Heart left ventricle (tissue), 16 donors: ENCODE data around the gene ROBO1. TPM values are rescaled to one million over a fixed set of nuclear protein-coding genes. Genes with fewer than 3 reads are reported as not detected.

Experiments
- ATAC-seq, 4 donors: fragments of 200-7000 bp; cut with Tn5 transposase; one replicate each; pipeline ENCODE4 v1.9.1; 2020 to 2022; ENCODE audit warnings: moderate library complexity in 4 of 4, mild to moderate bottlenecking in 3 of 4, moderate number of reproducible peaks in 1 of 4
- DNase-seq, 5 donors: peaks; one replicate each; pipeline ENCODE4 v3.0.0-alpha.2; 2020
- H3K27ac ChIP-seq, 12 donors: fragments of 200-600 bp; sonication (generic) in 4 of 12; one replicate each; pipeline versions ENCODE4 v1.5.0 to v1.8.0; 2016 to 2022; ENCODE audit warnings: mild to moderate bottlenecking in 2 of 12
- H3K27me3 ChIP-seq, 9 donors: fragments of 200-600 bp; sonication (generic) in 2 of 9; one replicate each; pipeline versions ENCODE4 v1.5.1 to v1.8.0; 2016 to 2022; ENCODE audit warnings: mild to moderate bottlenecking in 3 of 9
- H3K36me3 ChIP-seq, 9 donors: fragments of 200-600 bp; sonication (generic) in 2 of 9; one replicate each; pipeline versions ENCODE4 v1.5.0 to v1.8.0; 2018 to 2022; ENCODE audit warnings: mild to moderate bottlenecking in 2 of 9
- H3K4me1 ChIP-seq, 12 donors: fragments of 200-600 bp; sonication (generic) in 4 of 12; one replicate each; pipeline versions ENCODE4 v1.5.0 to v1.8.0; 2016 to 2022; ENCODE audit warnings: mild to moderate bottlenecking in 3 of 12
- H3K4me3 ChIP-seq, 12 donors: fragments of 200-600 bp; sonication (generic) in 4 of 12; one replicate each; pipeline versions ENCODE4 v1.5.0 to v1.8.0; 2017 to 2022; ENCODE audit warnings: mild to moderate bottlenecking in 9 of 12, moderate library complexity in 4 of 12
- H3K9me3 ChIP-seq, 12 donors: fragments of 200-600 bp; sonication (generic) in 4 of 12; one replicate each; pipeline versions ENCODE4 v1.5.0 to v1.8.0; 2016 to 2022; ENCODE audit warnings: mild to moderate bottlenecking in 1 of 12
- POLR2A ChIP-seq, 2 donors: fragments of 450-650 bp; IDR thresholded peaks; one replicate each; pipeline ENCODE4 v1.6.1; 2017; ENCODE audit warnings: antibody characterized with exemption in 2 of 2, mild to moderate bottlenecking in 2 of 2, moderate library complexity in 2 of 2
- WGBS, 4 donors: extraction: QIAGEN DNeasy Blood & Tissue Kit in 2 of 4; methylation state at CpG; one replicate each; pipeline versions ENCODE4 v1.1.5 to v1.1.7; 2013 to 2018; 5-methylcytosine and 5-hydroxymethylcytosine counted together
- intact Hi-C, 10 donors: fragments of 100-400 bp; cut with DNase I; formaldehyde crosslinking; loops; one replicate each; pipeline versions ENCODE4 v1.11.1 to v1.14.2; 2022
- polyA plus RNA-seq, 2 donors: library from polyadenylated mRNA; stranded (reverse); fragments of 200-250 nt; gene quantifications; one replicate each; pipeline ENCODE4 v1.2.3, GENCODE V29; 2013
- total RNA-seq, 9 donors: library from RNA; depleted of rRNA in 2 of 9; stranded (reverse); fragments of >200 nt in 2 of 9; fragmentation: NEBNext Ultra II Directional in 3 of 9; extraction: Animal tissue kit (Norgen Biotek cat#: 25700) in 3 of 9; gene quantifications; one replicate each; pipeline versions ENCODE4 v1.1.0 to v1.2.4, GENCODE V29; 2016 to 2023
- TF ChIP-seq, protein P1 (sequence below), 12 donors: fragments of 200-600 bp; sonication (generic) in 4 of 12; IDR thresholded peaks; one replicate each; pipeline versions ENCODE4 v1.5.0 to v1.8.0; 2018 to 2022; ENCODE audit warnings: antibody characterized with exemption in 12 of 12, mild to moderate bottlenecking in 5 of 12
- donor health status: ischemic (EF 13 %, LVEDD 7.1; RV severe dilation, severe dysfunction).
- donor health status: healthy with polysubstance abuse.
- donor health status: DM: no; HTN: yes; CAD: no.
- donor health status: DM: no; HTN: no; CAD: no.
- donor health status: ischemic (EF 25% LVEDD 6.9; RV normal size, moderate dysfunction).
- donor health status: ischemic (EF 25% LVEDD 5.7; RV mildly dilated, moderate dysfunction).
- donor health status: healthy.
- donor health status: DM: yes; HTN: yes; CAD: no.
- donor health status: ischemic (EF 35%, LVEDD 5.7; RV mildly dilated, moderate dysfunction).
- donor health status: nonischemic (EF 11% LVEDD 7.7; RV severe dilation, severe dysfunction).
- donor health status: DM: yes; HTN: yes; CAD: no.
- donor health status: PGD.
- donor health status: ischemic (EF 29% LVEDD 5.4; RV normal size, mild dysfunction).
- donor health status: nonischemic (EF 23%, LVEDD 6.1; RV moderate dilation, normal function).

ROBO1 gene
- total and polyA plus RNA-seq, 11 donors = 1.4 to 14.8 (median 5.7) TPM

DNA sequence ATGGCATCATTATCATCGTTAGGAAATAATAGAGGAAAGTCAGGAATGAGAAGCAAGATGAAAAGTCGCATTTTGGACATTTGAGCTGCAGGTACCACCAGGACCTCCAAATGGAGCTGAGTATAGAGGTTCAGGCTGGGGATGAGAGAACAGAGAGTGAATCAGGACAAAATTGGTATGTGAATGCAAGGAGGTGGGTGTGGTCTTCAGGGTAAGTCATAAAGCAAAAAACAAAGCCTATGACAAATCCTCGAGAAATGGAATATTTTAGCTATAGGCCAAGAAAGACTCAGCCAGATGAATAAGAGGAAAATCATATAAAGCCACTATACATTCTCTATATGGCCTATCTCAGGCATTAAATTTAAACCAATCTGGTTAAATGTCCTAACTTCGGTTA lies 841.3 kb downstream of the ROBO1 start:
- no peak overlapping the region for H3K27ac ChIP-seq
- H3K4me1 ChIP-seq = no peaks in the 10 kb centered on the region
- no peaks in the 10 kb centered on the region for H3K27me3 ChIP-seq
- H3K36me3 ChIP-seq = no peaks in the 10 kb centered on the region
- H3K9me3 ChIP-seq = no peaks in the 10 kb centered on the region
- intact Hi-C loops = no loop called here
- WGBS, 4 donors = 92 to 95% (median 93%) methylated on average over 4 of the region's 4 CpGs
- DNase-seq (no peak), ATAC-seq (no peak)
- no peak for TF ChIP-seq POLR2A (IDR thresholded peaks at IDR 0.05)
- TF ChIP-seq, protein P1, sequence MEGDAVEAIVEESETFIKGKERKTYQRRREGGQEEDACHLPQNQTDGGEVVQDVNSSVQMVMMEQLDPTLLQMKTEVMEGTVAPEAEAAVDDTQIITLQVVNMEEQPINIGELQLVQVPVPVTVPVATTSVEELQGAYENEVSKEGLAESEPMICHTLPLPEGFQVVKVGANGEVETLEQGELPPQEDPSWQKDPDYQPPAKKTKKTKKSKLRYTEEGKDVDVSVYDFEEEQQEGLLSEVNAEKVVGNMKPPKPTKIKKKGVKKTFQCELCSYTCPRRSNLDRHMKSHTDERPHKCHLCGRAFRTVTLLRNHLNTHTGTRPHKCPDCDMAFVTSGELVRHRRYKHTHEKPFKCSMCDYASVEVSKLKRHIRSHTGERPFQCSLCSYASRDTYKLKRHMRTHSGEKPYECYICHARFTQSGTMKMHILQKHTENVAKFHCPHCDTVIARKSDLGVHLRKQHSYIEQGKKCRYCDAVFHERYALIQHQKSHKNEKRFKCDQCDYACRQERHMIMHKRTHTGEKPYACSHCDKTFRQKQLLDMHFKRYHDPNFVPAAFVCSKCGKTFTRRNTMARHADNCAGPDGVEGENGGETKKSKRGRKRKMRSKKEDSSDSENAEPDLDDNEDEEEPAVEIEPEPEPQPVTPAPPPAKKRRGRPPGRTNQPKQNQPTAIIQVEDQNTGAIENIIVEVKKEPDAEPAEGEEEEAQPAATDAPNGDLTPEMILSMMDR (IDR thresholded peaks at IDR 0.05) = no peak
- no peak overlapping the region for H3K4me3 ChIP-seq

DNA sequence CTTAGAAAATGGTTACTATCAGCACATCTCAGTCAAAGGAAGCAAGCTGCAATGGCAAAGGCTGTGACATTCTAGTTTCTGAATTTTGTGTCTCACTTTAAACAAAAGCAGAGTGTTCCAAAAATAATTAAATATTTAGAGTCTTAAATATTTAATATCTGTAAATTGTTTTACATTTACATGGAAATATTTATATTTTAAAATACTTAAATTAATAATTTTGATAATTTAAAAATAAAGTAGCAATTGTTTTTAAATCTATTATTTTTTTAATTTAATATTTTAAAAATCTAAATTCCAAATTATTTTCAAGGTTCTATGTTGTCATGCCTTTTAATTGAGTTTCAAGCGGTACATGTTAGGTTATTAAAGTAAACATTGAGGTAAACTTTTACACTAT lies 843.1 kb downstream of the ROBO1 start:
- no peaks in the 10 kb centered on the region for H3K9me3 ChIP-seq
- H3K36me3 ChIP-seq = no peaks in the 10 kb centered on the region
- ATAC-seq = no peak
- H3K4me3 ChIP-seq = no peak overlapping the region
- no peaks in the 10 kb centered on the region for H3K27me3 ChIP-seq
- intact Hi-C loops = no loop called here
- DNase-seq = no peak
- H3K27ac ChIP-seq = no peak overlapping the region
- H3K4me1 ChIP-seq = no peaks in the 10 kb centered on the region
- TF ChIP-seq, protein P1 (IDR thresholded peaks at IDR 0.05) = no peak
- 96 to 100% (median 96%) methylated on average over 1 of the region's 1 CpG for WGBS, 4 donors

DNA sequence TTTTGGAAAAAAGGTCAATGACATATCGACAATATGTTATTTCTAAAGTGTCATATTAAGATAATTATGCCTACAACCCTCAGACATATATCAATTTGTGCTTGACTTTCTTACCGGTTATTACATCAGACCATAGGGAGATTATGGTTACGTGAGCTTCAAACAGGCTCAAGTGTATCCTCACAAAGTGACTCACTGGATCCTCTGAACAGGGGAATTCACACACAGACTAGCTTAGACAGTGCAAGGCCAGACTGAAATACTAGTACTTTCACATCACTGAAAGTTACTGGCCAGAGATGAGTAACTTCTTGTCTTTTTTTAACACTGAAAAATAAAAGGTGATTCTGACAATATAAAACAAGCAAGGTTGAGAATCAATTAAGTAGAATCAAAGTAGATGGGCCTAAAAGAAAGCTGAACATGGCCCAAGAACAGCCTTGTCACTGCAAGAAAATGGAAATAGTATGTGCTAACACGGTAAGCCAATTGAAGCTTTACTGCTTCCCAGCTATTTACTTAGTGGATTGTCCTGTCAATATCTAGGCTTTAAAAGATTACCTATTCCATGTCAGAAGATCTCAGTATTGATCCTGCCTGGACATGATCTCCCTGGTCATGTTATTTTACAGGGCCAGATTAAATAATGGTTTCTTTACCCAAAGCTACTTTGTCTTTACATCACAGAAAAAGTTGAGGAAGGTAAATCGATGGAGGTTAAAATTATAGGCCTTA lies 848.6 kb downstream of the ROBO1 start:
- intact Hi-C loops = no loop called here
- WGBS, 4 donors = 92 to 94% (median 92%) methylated on average over 5 of the region's 5 CpGs
- H3K27me3 ChIP-seq = no peaks in the 10 kb centered on the region
- DNase-seq (no peak), ATAC-seq (peak in 1 of 4 donors; percentile 66)
- no peaks in the 10 kb centered on the region for H3K9me3 ChIP-seq
- peaks cover 0 to 17% (median 0%) of the 10 kb centered on the region in 12 donors for H3K4me1 ChIP-seq
- TF ChIP-seq, protein P1 (IDR thresholded peaks at IDR 0.05) = no peak
- TF ChIP-seq POLR2A (IDR thresholded peaks at IDR 0.05) = no peak
- no peak overlapping the region for H3K4me3 ChIP-seq
- H3K27ac ChIP-seq = peak overlapping the region in 1 of 12 donors; percentile 60
- no peaks in the 10 kb centered on the region for H3K36me3 ChIP-seq

DNA sequence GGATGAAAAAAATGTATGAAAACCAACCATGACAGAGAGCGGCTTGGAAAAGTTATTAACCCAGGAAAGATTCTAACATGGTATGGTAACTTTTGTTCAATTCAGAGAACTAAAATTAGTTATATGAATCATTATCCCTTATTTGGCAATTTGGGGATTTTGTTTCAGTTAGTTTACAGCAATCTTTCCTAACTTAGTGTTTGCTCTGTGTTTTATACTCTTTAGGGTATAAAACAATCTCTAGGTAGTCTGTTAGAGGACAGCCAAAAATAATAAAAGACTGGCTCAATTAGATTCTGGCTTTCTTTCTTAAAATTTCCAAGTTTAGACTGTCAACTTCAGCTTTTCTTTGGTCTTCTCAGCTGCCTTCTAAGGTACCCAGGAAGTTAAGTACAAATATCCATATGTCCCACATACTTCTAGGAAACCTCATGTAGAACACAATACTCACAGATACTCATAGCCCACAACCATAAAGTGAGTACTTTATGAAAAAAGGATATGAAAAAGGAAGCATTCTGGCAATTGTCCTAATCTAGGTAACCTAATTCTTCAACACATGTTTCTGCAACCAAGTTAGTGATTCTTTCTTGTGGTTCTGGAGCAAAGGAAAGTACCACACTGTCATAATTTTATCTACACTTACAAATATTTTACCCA lies 849.3 kb downstream of the ROBO1 start:
- intact Hi-C loops = no loop called here
- 89 to 92% (median 92%) methylated on average over 1 of the region's 1 CpG for WGBS, 4 donors

More for the DNA sequence above, 849.3 kb downstream of the ROBO1 start:
- DNase-seq (no peak), ATAC-seq (no peak)
- Histone ChIP-seq H3K4me1 (peaks cover 0 to 17% (median 0%) of the 10 kb centered on the region in 12 donors), H3K9me3 (no peaks in the 10 kb centered on the region), H3K27ac (peak overlapping the region in 1 of 12 donors; percentile 60), H3K4me3 (no peak overlapping the region), H3K36me3 (no peaks in the 10 kb centered on the region), H3K27me3 (no peaks in the 10 kb centered on the region)
- TF ChIP-seq, protein P1 (IDR thresholded peaks at IDR 0.05) = no peak
- TF ChIP-seq POLR2A (IDR thresholded peaks at IDR 0.05) = no peak
